Parathyroid adenoma (tissue), 2 donors: ENCODE results near the gene EMC7.

Experiments used
- H2AFZ ChIP-seq: fragments of 300-600 bp; sonication (generic); one replicate; pipeline ENCODE4 v1.7.0; 2017; ENCODE audit warnings: antibody characterized with exemption, mild to moderate bottlenecking
- H3K27ac ChIP-seq: fragments of 300-600 bp; sonication (generic); one replicate; pipeline ENCODE4 v1.7.0; 2017
- H3K27me3 ChIP-seq: fragments of 300-600 bp; sonication (generic); one replicate; pipeline ENCODE4 v1.7.0; 2017; ENCODE audit warnings: low read length; ENCODE audit not compliant: control insufficient read depth, insufficient read depth
- H3K36me3 ChIP-seq: fragments of 300-600 bp; sonication (generic); one replicate; pipeline ENCODE4 v1.7.0; 2017; ENCODE audit warnings: low read length; ENCODE audit not compliant: control insufficient read depth, insufficient read depth
- H3K4me1 ChIP-seq: fragments of 300-600 bp; sonication (generic); one replicate; pipeline ENCODE4 v1.7.0; 2017; ENCODE audit warnings: control low read depth
- H3K4me2 ChIP-seq: fragments of 300-600 bp; sonication (generic); one replicate; pipeline ENCODE4 v1.7.0; 2017; ENCODE audit warnings: low read length
- H3K4me3 ChIP-seq: fragments of 300-600 bp; sonication (generic); one replicate; pipeline ENCODE4 v1.7.0; 2017; ENCODE audit warnings: low read depth, low read length
- H3K79me2 ChIP-seq: fragments of 300-600 bp; sonication (generic); one replicate; pipeline ENCODE4 v1.7.0; 2017; ENCODE audit warnings: control low read depth
- H3K9ac ChIP-seq: fragments of 300-600 bp; sonication (generic); one replicate; pipeline ENCODE4 v1.7.0; 2017; ENCODE audit warnings: mild to moderate bottlenecking
- H3K9me3 ChIP-seq: fragments of 300-600 bp; sonication (generic); one replicate; pipeline ENCODE4 v1.7.0; 2017; ENCODE audit warnings: low read length; ENCODE audit not compliant: control insufficient read depth
- CTCF ChIP-seq: fragments of 300-600 bp; sonication (generic); IDR thresholded peaks from one replicate; pipeline ENCODE4 v1.7.0; 2017; ENCODE audit warnings: antibody characterized with exemption, mild to moderate bottlenecking
- donor health status: primary hyperparathyroidism.

Gene EMC7

GRCh38 chr15:34049112-34049511 lies 52.5 kb downstream of the EMC7 start:
- no peaks in the 10 kb centered on the region for H3K36me3 ChIP-seq
- H3K27me3 ChIP-seq = no peaks in the 10 kb centered on the region
- H3K9ac ChIP-seq = no peak overlapping the region
- no peak overlapping the region for H3K4me3 ChIP-seq
- no peaks in the 10 kb centered on the region for H3K9me3 ChIP-seq
- H3K4me1 ChIP-seq = no peaks in the 10 kb centered on the region
- H3K79me2 ChIP-seq = no peaks in the 10 kb centered on the region
- no peak for TF ChIP-seq CTCF
- no peak overlapping the region for H3K27ac ChIP-seq
- no peak overlapping the region for H3K4me2 ChIP-seq
- no peak overlapping the region for H2AFZ ChIP-seq

GRCh38 chr15:34047893-34048775 lies 53.5 kb downstream of the EMC7 start:
- Histone ChIP-seq H3K79me2 (no peaks in the 10 kb centered on the region), H2AFZ (no peak overlapping the region), H3K9ac (no peak overlapping the region), H3K4me3 (no peak overlapping the region), H3K9me3 (no peaks in the 10 kb centered on the region), H3K4me2 (no peak overlapping the region), H3K36me3 (no peaks in the 10 kb centered on the region), H3K4me1 (no peaks in the 10 kb centered on the region), H3K27ac (no peak overlapping the region), H3K27me3 (no peaks in the 10 kb centered on the region)
- no peak for TF ChIP-seq CTCF

- Histone ChIP-seq H3K9me3 (no peaks in the 10 kb centered on the region), H3K4me1 (no peaks in the 10 kb centered on the region), H3K27me3 (no peaks in the 10 kb centered on the region), H3K4me3 (no peak overlapping the region), H3K36me3 (no peaks in the 10 kb centered on the region), H3K79me2 (no peaks in the 10 kb centered on the region), H2AFZ (no peak overlapping the region), H3K4me2 (no peak overlapping the region), H3K9ac (no peak overlapping the region), H3K27ac (no peak overlapping the region)
- no peak for TF ChIP-seq CTCF
Measured at GRCh38 chr15:34046471-34047145, 55.1 kb downstream of the EMC7 start.

- Histone ChIP-seq H3K27ac (no peak overlapping the region), H3K4me3 (no peak overlapping the region), H3K9me3 (no peaks in the 10 kb centered on the region), H2AFZ (no peak overlapping the region), H3K9ac (no peak overlapping the region), H3K4me2 (no peak overlapping the region), H3K4me1 (no peaks in the 10 kb centered on the region), H3K36me3 (no peaks in the 10 kb centered on the region), H3K27me3 (no peaks in the 10 kb centered on the region), H3K79me2 (no peaks in the 10 kb centered on the region)
- TF ChIP-seq CTCF = no peak
Measured at GRCh38 chr15:34043813-34044212, 57.8 kb downstream of the EMC7 start.
